ENCODE data around the gene NFILZ. TPM values are rescaled to one million over a fixed set of nuclear protein-coding genes. Genes with fewer than 3 reads are reported as not detected.

Gene NFILZ, protein sequence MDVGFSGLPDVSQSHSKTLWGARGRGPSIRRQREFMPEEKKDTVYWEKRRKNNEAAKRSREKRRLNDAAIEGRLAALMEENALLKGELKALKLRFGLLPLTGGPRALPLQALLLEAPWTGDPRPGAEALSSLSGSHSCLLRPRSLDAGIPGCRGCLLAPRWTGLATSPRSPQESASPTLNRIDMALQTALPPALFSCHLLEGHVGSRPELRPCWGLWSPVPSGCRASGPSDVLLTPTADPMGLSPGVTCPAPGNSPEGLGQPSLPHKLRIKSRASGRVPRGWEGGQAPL
- not detected in 2 replicates for total RNA-seq

DNA sequence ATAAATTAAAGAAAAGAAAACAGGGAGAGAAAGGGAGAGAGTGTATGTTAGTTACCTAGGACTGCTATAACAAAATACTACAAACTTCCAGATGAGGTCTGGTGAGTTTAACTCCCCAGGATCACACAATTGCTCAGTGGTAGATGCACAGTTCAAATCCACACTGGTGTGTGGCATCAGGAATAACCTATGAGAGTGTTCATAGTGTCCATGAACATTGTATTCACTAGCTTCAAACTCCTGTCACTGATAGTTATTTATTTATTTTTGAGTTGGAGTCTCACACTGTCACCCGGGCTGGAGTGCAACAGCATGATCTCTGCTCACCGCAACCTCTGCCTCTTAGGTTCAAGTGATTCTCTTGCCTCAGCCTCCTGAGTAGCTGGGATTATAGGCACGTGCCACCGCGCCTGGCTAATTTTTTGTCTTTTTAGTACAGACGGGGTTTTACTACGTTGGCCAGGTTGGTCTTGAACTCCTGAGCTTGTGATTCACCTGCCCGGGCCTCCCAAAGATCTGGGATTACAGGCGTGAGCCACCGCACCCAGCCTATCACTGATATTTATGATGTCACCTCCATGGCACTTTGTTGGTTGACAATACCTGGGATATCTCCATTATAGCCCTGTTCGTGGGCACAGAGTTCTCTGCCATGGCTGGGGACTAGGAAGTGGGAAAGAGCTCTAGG, at the start of gene NFILZ:
TSS of gene NFILZ (plus strand) at position 638 of the 688 bp plus-strand sequence. CDS start 46,133 bp downstream, outside the sequence.
- no peak for DNase-seq (ENCODE audit: low read depth in 2 of 2)

DNA sequence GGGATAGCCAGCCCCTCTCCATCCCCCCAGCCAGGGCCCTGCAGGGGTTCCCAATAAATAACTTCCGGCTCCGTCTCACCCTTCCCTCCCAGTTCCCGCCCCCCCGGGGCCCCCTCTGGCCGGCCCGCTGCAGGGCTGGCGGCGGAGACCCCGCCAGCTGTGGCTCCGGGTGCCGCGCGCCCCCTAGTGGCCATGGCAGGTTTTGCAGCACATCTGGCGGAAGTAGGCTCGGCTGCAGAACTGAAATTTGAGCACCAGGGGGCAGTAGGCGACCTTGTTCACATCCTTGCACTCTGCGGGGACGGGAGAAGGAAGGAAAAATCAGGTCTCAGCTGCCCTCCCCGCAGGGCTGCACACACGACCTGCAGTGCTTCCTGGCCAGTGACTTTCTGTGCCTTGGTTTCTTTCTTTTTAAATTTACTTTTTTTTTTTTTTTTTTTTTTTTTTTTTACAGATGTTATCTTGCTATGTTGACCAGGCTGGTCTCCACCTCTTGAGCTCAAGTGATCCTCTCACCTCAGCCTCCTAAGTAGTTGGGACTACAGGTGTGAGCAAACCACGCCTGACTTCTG, 49.6 kb upstream of the NFILZ start:
- DNase-seq (ENCODE audit: low read depth in 2 of 2) = peak; percentile 38 to 72

DNA sequence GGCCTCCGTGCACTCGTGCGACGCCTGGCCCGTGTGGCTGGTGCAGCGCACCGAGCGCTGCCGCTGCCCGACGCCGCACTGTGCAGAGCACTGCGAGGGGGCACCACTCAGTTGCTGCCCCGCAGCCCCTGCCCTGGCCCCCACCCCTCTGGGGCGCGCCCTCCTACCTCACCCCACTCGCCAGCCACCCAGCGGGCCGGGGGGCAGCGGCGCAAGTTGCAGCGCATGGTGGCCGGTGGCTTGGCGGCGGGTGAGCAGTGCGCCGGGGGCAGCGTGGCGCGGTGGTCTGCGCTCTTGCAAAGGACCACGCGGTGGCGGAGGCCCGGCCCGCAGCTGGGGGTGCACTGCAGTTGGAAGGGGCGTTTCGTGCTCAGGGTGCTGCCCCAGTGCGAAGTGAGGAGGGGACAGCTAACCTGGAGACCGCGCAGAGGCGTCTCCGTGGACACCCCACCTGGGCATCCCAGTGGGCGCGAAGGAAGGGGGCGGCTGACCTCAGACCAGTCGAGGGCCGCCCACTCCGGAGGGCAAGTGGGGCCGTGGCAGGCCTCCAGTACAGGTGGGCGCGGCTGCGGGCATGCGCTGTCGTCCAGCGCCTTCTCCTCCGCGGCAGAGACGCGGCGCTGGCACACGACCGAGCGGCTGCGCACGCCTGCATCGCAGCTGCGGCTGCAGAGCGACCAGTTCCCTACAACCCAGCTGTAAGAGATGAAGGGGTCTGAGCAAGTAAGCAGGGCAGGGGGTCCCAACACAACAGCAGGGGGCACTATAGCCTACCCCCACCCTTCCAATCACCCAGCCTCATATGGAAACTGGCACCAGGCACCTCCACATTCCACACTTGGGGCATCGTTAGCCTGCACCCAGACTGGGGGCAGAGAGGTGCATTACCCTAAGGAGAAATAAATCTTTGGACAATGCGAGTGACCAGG, 45.2 kb upstream of the NFILZ start:
- no peak for DNase-seq (ENCODE audit: low read depth in 2 of 2)

DNA sequence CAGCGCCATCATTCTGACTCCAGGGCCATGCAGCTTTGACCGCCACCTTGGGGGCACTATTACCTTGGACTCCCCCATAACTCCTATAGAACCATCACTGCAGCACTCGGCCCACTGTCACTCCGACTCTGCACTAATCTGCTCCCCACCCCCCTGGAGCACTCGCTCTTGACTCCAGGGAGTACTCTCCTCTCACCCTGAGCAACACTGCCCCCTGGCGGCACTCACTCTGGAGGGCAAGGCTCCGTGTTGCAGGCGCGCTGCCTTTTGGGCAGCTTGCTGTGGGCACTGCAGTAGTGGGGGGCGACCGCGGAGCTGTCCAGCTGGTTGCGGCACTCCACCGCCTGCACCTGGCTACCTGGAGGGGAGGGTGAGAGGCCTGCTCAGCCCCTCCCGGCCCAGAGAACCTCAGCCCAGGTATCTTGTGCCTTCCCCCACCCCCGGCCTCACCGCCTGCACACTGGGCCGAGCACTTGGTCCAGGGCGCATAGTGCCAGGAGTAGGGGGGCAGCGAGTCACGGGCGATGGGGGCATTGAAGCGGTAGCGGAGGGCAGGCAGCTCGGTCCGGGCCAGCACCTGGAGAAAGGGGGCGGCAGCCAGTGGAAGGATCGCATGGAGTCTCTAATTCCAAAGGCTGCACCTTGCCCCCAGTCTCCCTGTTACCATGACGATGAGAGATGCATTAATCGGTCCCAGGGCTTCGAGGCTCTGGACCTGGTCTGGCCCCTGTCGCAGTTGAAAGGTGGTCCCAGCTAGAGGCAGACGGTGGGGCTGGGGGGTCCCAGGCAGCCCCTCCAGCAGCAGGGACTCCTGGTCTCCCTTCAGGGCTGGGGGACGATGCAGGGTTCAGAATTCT, 44.3 kb upstream of the NFILZ start:
- DNase-seq (ENCODE audit: low read depth in 2 of 2) = peak in 1 of 2 donors; percentile 29

DNA sequence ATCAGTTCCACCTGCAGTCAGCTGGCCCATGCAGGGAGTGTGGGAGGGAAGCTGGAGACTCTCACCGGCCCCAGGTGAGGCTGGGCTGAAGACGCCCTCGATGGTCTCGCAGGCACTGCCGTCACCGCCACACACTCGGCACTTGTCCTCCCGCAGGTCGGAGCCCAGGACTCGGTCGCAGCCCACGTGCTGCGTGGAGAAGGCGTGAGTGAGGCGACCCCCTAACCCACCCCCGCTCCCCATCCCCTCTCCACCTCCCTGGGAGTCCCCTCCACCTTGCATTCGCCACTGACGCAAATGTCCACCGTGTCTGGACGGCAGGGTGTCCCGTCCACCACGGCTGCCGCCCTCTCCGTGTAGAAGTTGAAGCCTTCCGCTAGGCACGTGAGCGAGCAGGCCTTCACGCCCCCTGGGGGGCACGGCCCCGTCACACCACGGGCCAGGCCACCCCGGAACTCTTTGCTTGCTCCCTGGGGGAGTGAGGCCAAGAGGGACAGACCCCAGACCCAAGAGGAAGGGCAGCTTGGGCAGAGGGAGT, 41.2 kb upstream of the NFILZ start:
- DNase-seq (ENCODE audit: low read depth in 2 of 2) = no peak

DNA sequence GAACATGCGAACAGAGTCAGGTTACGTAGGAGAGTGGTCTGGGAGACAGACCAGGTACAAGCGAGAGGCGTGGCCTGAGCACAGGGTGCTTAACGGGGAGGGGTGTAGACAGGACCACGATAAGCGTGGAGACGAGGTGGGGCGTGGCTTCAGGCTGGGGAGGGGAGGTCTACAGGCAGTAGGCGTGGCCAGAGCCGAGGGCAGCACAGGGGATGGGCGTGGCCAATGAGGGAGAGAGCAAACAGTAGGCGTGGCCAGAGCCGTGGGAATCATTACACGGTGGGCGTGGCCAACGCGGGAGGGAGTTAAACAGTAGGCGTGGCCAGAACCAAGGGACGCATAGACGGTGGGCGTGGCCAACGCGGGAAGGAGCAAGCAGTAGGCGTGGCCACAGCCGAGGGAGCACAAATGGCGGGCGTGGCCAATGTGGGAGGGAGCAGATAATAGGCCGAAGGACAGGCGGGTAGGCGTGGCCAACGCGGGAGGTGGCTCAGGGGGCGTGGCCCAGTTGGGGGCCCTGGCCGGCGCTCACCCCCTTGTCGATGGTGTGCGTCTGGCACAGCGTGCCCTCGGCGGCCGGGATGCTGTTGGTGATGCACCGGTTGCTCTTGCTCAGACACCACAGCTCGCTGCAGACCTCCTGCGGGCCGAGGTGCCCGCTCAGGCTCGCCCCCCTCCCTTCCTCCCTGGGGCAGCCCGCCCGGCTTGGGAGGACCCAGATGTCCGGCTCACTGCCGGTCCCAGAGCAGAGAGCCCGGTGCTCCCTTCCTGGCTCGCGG, 38.0 kb upstream of the NFILZ start:
- peak; percentile 86 to 90 for DNase-seq (ENCODE audit: low read depth in 2 of 2)

DNA sequence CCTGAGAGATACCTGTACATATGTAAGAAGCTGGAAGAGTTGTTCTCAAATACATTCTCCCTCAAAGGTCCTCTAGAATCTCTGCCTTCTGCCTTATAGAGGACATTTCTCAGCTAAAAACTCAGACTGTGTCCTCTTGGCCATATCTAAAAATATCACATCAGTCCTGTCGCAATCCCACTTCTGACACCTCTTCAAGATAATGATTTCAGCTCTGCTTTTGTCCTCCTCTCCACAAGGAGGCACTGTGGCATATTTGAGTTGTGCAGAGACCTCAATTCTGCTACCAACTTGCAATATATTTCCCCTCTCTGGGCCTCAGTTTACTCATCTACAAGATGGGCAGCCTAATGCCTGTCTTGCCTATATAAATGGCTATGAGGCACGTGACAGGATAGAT, 36.5 kb upstream of the NFILZ start:
- DNase-seq (ENCODE audit: low read depth in 2 of 2) = no peak

DNA sequence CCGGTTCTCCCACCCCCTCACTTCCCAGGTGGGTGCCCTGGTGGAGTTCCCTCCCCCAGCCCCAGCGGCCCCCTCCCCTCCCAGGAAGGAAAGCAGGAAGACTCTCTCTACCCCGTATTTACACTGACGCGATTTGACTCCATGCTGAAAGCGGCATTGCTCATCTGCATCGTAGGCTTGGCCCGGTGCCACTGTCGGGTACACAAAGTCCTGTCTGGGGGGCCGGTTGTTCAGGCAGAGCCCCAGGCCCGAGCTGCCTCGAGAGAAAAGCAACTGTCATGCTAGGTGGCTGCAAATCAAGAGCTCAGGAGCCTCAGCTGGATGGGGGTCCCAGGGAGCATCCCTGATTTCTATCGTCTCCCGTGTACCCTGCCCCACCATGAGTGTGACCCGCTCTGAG, 34.8 kb upstream of the NFILZ start:
- no peak for DNase-seq (ENCODE audit: low read depth in 2 of 2)

DNA sequence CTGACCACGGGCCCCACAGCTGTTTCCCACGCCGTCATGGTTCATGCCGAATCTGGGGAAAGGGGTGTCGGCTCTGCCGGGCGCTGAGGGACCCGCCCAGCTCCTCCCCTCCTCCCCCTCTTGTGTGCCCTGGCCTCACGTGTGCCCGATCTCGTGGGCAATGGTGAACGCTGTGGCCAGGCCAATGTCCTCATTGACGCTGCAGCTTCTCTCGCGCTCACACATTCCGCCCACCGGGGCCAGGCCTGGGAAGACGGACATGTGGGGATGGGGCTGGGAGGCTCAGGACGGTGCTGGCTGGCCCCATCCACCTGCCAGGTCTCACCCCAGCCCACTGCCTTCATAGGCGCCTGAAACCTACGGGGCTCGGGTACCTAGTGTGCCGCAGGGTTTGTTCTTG, 34.3 kb upstream of the NFILZ start:
- no peak for DNase-seq (ENCODE audit: low read depth in 2 of 2)

DNA sequence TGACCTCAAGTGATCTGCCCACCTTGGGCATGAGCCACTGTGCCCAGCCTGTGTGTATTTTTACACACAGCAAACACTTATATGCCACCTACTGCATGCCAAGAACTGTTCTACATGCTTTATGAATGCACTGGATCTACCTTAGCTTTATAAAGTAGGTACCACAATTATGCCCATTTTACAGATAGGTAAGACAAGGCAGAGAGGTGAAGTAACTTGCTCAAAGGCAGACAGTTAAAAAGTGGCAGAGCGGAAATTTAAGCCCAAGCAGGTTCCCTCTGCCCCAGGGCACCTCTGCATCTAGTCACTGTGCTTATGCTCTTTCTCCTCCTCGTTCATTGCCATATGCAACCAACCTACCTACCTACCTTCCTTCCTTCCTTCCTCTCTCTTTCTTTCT, 30.4 kb upstream of the NFILZ start:
- no peak for DNase-seq (ENCODE audit: low read depth in 2 of 2)

DNA sequence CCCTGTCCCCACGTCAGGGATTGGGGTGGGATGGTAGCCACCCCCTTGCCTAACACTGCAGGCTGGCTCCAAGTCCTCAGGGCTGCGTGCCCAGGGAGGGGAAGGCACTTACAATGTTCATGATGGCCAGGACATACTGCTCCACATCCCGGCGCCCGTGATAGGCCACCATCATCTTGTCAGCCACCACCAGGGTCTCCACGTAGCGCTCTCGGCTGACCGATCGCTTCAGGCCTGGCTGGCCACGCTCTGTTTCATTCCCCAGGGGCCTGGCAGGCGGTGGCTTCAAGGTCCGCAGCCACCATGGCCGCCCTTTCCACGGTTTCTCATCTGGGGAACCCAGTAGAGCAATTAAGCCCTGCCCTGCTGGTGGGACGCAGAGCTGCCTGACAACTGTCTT, 29.6 kb upstream of the NFILZ start:
- DNase-seq (ENCODE audit: low read depth in 2 of 2) = no peak

DNA sequence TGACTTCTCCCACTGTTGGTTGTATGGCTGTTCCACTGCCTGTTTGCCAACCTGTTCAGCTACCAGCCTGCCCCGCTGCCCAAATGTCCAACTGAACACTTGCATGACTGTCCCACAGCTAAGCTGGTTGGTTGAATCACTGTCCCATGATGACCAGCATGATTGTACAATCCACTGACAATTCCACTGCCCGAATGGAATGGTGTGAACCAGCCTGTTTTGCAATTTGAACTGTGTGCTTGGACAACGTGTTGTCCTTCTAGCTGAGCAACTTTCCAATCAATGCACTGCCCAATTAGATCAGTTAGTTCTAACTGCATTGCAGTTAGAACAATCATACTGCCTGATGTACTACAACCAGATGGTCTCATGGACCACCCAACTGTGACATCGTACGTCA, 28.6 kb upstream of the NFILZ start:
- DNase-seq (ENCODE audit: low read depth in 2 of 2) = no peak

DNA sequence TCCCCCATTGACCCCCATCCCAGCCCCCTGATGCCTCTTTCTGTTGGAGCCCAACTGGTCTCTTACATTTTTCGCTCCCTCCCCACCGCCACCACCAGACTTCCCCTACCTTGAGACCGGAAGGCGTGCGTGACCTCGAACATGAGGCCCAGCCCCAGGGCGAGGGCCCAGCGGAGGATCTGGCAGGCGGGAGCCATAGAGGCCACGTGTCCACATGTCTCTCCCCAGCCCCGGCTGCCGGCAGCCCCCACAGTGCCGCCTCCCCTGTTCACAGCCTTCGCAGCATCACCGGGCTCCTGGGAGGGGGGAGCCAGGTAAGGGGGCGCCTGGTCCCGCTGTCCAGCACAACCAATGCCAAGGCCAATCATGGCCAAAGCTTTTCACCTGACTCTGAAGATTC, 24.9 kb upstream of the NFILZ start:
- DNase-seq (ENCODE audit: low read depth in 2 of 2) = no peak

DNA sequence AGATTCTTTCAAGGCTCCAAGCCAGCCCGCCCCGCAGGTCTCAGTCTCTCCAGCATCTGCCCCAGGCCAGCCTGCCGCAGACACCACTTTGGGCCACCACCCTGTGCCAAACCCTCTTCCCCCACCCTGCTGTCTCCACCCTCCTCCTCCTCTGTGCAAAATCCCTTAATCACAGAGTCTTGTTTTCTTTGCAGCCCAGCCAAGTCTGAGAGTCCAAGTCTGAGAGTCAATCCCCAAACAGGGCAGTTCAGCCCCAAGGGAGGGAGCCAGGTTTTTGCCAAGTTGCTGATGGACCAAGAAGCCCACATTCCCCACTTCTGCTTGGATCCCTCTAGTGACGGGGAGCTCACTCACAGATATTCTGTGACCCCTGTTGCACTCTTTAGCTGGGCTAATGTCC, 23.0 kb upstream of the NFILZ start:
- no peak for DNase-seq (ENCODE audit: low read depth in 2 of 2)

DNA sequence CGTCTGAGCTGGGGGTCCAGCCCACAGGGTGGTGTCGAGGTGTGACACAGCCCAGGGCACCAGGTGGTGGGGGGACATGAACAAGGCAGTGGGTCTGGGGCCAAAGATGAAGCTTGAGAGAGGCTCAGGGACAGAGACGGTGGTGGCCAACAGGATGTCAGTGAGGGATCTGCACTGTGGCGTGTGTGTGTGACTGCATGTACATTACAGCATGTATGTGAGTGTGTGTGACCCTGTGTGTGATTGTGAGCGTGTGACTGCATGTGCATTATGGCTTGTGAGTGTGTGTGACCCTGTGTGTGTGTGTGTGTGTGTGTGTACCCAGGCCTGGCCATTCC, 21.5 kb upstream of the NFILZ start:
- peak; percentile 9 to 31 for DNase-seq (ENCODE audit: low read depth in 2 of 2)

DNA sequence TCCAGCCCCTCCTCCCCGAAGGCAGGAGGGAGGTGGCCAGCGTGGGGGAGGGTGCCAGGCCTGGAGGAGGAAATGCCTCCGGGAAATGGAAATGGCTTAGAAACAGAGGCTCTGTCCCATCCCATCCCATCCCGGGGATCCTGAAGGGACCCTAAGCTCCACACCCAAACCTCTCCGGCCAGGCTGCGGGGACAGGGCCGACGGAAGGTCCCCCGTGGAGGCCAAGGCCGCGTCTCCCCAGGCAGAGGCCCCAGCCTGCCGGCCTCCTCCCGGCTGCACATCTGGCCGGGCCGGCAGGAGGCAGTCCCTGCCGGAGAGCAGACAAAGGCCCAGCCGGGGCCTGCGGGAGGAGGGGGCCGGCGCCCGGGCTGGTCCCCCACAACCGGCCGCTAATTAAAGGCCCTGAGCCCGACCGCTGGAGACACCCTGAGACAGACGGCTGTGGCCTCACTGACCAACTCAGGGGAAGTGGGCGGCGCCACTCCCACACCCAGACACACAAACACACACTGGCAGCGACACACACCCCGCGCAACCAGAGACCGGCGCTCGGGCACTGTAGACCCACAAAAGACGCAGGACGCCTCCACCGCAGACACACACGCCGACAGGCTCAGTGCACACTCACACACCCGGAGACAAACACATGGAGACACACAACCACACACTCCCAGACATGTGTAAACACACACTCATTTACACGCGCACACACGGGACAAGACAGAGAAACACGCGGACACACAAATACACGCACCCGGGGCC, 21.0 kb upstream of the NFILZ start:
- DNase-seq (ENCODE audit: low read depth in 2 of 2) = peak; percentile 16 to 74

DNA sequence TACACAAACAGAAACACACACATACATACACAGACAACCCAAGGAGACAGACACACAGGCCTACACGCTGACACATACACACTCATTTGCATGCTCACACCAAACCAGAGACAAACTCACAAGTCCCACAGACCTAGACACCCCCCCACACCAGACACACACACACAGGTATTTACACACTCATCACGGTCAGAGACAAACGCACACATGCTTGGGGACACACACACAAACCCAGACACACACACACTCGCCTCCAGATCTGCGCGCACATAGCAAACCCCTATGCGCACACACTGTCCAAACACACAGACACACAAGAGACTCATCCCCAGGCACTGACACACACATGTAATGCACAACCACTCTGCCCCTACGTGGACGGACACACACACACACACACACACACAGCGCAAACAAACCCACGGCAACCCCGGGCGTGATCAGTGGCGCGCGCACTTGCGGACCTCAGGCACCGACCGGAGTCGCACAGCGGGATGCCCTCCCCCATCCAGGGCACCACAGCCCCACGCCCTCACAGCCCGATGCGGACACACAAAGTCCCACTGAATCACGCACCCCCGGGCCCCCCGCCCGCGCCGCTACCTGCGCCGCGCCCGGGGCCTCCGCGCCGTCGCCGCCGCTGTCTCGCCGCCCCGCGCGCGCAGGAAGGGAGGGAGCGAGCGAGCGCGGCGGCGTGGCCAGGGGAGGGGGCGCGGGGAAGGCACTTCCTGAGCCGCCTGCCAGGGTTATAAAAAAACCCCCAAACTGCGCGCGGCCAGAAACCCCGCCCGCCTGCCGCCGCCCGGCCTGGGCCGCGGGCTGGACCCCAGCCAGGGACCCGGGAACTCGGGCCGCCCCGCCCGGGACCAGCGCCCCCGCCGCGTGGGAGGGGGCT, 20.1 kb upstream of the NFILZ start, which contains the start of gene ADAMTS10:
TSS of gene ADAMTS10 (minus strand) at position 675 of the 895 bp plus-strand sequence. CDS start 5,005 bp downstream, outside the sequence.
- DNase-seq (ENCODE audit: low read depth in 2 of 2) = peak; percentile 12 to 37

DNA sequence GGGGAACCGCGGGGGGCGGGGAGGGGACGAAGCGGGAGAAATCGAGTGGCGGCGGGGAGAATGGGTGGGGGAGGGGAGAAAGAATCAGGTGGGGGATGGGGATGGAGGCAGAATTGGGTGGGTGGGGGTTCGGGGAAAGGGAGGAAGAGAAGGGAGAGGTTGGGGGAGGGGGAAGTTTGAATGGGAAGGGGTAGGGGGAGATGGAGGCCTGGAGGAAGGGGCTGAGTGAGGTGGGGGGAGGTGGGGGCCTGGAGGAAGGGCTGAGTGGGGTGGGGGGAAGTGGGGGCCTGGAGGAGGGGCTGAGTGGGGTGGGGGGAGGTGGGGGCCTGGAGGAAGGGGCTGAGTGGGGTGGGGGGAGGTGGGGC, 19.5 kb upstream of the NFILZ start:
- DNase-seq (ENCODE audit: low read depth in 2 of 2) = no peak
